BLaER1 treated with 17β-estradiol and CSF1 and Interleukin-3, amounts not matched to agents 10 nM and 100 nM (cell line): ENCODE data around the gene PPP5C.

Experiments
- H3K27ac ChIP-seq, 11 experiments: shearing (Covaris generic); formaldehyde crosslinking; 2 replicates each; pipeline ENCODE4 v1.8.1; 2022
- H3K27me3 ChIP-seq, 11 experiments: shearing (Covaris generic); formaldehyde crosslinking; 2 replicates each; pipeline ENCODE4 v1.8.1; 2022
- H3K36me3 ChIP-seq, 11 experiments: shearing (Covaris generic); formaldehyde crosslinking; 2 replicates each; pipeline ENCODE4 v1.8.1; 2022
- H3K4me1 ChIP-seq, 10 experiments: shearing (Covaris generic); formaldehyde crosslinking; 2 replicates each; pipeline ENCODE4 v1.8.1; 2022
- H3K4me2 ChIP-seq, 11 experiments: shearing (Covaris generic); formaldehyde crosslinking; 2 replicates each; pipeline ENCODE4 v1.8.1; 2022
- H3K4me3 ChIP-seq, 10 experiments: shearing (Covaris generic); formaldehyde crosslinking; 2 replicates each; pipeline ENCODE4 v1.8.1; 2022
- H3K9ac ChIP-seq, 11 experiments: shearing (Covaris generic); formaldehyde crosslinking; 2 replicates each; pipeline ENCODE4 v1.8.1; 2022
- H3K9me3 ChIP-seq, 11 experiments: shearing (Covaris generic); formaldehyde crosslinking; replicated peaks in 1 of 11; 2 replicates each; pipeline ENCODE4 v1.8.1; 2022
- H4K20me1 ChIP-seq, 11 experiments: shearing (Covaris generic); formaldehyde crosslinking; 2 replicates each; pipeline ENCODE4 v1.8.1; 2022
- Cebpa-rat ChIP-seq, 11 experiments: shearing (Covaris generic); IDR thresholded peaks; 2 replicates each; pipeline ENCODE4 v1.8.1; 2022

Gene PPP5C

DNA sequence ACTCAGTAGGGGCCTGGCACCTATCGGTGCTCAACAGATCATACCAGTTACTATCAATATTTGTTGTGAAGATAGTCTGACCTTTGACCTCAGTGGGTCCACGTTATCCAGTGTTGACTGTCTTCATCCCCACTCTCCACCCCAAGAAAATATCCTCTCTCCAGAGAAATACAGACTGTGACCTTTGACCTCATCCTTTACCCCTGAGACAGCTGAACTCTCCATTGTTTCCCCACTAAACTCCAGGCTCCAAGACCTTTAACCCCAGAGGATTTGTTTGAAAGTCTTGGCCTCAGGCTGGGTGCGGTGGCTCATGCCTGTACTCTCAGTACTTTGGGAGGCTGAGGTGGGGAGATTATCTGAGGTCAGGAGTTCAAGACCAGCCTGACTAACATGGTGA lies 22.6 kb upstream of the PPP5C start:
- no peak overlapping the region for H3K4me3 ChIP-seq
- H3K4me2 ChIP-seq = no peak overlapping the region
- H3K36me3 ChIP-seq = no peaks in the 10 kb centered on the region; a peak in 2 of 22 replicates
- H3K4me1 ChIP-seq = no peaks in the 10 kb centered on the region
- no peak for TF ChIP-seq Cebpa-rat (IDR thresholded peaks at IDR 0.05)
- no peaks in the 10 kb centered on the region for H3K27me3 ChIP-seq
- no peaks in the 10 kb centered on the region for H4K20me1 ChIP-seq
- H3K27ac ChIP-seq = no peak overlapping the region
- H3K9me3 ChIP-seq = peaks cover 44 to 55% (median 49%) of the 10 kb centered on the region in 11 experiments
- H3K9ac ChIP-seq = no peak overlapping the region

DNA sequence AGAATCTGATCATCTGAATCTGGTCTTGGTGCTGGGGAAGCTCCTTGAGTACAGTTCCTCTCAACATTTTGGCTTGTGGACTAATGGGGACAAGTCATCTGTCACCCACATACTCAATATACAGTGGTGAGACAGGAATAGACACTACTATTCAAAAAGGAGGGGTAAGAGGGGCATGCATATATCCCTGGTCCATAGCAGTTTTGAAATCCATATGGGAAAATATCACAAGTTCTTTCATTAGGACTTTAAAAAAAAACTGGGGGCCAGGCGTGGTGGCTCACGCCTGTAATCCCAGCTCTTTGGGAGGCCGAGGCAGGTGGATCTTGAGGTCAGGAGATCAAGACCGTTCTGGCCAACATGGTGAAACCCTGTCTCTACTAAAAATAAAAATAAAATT lies 20.3 kb upstream of the PPP5C start:
- peak overlapping the region in 1 of 10 experiments; percentile 1; a peak in 1 of 20 replicates for H3K4me3 ChIP-seq
- H3K9me3 ChIP-seq = peaks cover 47 to 58% (median 52%) of the 10 kb centered on the region in 11 experiments
- TF ChIP-seq Cebpa-rat (IDR thresholded peaks at IDR 0.05) = no peak
- H3K4me1 ChIP-seq = no peaks in the 10 kb centered on the region
- no peaks in the 10 kb centered on the region; a peak in 2 of 22 replicates for H3K36me3 ChIP-seq
- no peaks in the 10 kb centered on the region for H3K27me3 ChIP-seq
- no peak overlapping the region for H3K4me2 ChIP-seq
- H3K27ac ChIP-seq = no peak overlapping the region
- no peaks in the 10 kb centered on the region for H4K20me1 ChIP-seq
- H3K9ac ChIP-seq = no peak overlapping the region

GRCh38 chr19:46328079-46328478 lies 18.8 kb upstream of the PPP5C start:
- no peak overlapping the region for H3K9ac ChIP-seq
- no peak for TF ChIP-seq Cebpa-rat (IDR thresholded peaks at IDR 0.05)
- H3K27ac ChIP-seq = no peak overlapping the region
- no peak overlapping the region for H3K4me3 ChIP-seq
- H3K4me2 ChIP-seq = no peak overlapping the region
- no peaks in the 10 kb centered on the region for H3K27me3 ChIP-seq
- no peaks in the 10 kb centered on the region for H4K20me1 ChIP-seq
- H3K36me3 ChIP-seq = no peaks in the 10 kb centered on the region; a peak in 2 of 22 replicates
- H3K9me3 ChIP-seq = peaks cover 47 to 58% (median 52%) of the 10 kb centered on the region in 11 experiments
- H3K4me1 ChIP-seq = no peaks in the 10 kb centered on the region

DNA sequence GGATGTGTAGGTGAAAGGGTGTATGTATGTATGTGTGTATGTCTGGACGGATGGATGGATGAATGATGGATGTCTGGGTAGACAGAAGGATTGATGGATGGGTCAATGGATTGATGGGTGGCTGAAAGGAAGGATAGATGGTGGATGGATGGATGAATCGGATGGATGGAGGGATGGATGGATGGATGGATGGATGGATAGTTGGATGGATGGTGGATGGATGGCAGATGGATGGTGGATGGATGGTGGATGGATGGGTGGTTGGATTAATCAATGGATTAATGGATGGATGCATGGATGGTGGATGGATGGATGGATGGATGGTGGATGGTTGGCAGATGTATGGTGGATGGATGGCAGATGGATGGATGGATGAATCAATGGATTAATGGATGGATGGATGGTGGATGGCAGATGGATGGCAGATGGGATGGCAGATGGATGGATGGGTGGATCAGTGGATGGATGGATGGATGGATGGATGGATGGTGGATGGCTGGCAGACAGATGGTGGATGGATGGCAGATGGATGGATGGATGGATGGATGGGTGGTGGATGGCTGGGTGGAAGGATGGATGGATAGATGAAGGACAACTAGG lies 16.5 kb upstream of the PPP5C start:
- no peaks in the 10 kb centered on the region for H4K20me1 ChIP-seq

DNA sequence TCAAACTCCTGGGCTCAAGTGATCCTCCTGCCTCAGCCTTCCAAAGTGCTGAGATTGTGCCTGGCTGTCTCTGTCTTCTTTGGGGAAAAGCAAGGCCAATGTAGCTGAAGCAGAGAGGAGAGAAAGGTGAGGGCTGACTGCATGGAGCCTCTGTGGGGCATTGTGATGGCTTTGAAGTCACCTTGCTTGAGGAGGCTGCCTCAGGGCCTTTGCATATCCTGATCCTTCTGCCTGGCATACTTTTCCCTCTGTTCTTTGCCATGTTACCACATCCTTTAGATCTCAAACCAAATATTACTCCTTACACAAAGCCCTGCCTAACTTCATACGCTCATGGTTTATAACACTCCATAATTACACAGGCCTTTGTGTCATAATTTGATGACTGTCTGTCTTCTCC lies 9.4 kb upstream of the PPP5C start:
- Histone ChIP-seq H3K27ac (no peak overlapping the region), H3K9me3 (no peaks in the 10 kb centered on the region), H3K4me2 (no peak overlapping the region), H3K9ac (no peak overlapping the region), H3K27me3 (no peaks in the 10 kb centered on the region), H3K36me3 (no peaks in the 10 kb centered on the region), H4K20me1 (no peaks in the 10 kb centered on the region), H3K4me1 (peaks cover 0 to 6% (median 0%) of the 10 kb centered on the region in 10 experiments; a peak in 3 of 20 replicates), H3K4me3 (no peak overlapping the region)
- TF ChIP-seq Cebpa-rat (IDR thresholded peaks at IDR 0.05) = no peak

More for the DNA sequence above, 16.5 kb upstream of the PPP5C start:
- H3K36me3 ChIP-seq = no peaks in the 10 kb centered on the region; a peak in 2 of 22 replicates
- H3K9ac ChIP-seq = no peak overlapping the region
- H3K27me3 ChIP-seq = no peaks in the 10 kb centered on the region
- H3K4me3 ChIP-seq = no peak overlapping the region
- no peak overlapping the region for H3K27ac ChIP-seq
- no peak for TF ChIP-seq Cebpa-rat (IDR thresholded peaks at IDR 0.05)
- peaks cover 40 to 42% (median 42%) of the 10 kb centered on the region in 11 experiments for H3K9me3 ChIP-seq
- H3K4me1 ChIP-seq = no peaks in the 10 kb centered on the region
- H3K4me2 ChIP-seq = no peak overlapping the region

DNA sequence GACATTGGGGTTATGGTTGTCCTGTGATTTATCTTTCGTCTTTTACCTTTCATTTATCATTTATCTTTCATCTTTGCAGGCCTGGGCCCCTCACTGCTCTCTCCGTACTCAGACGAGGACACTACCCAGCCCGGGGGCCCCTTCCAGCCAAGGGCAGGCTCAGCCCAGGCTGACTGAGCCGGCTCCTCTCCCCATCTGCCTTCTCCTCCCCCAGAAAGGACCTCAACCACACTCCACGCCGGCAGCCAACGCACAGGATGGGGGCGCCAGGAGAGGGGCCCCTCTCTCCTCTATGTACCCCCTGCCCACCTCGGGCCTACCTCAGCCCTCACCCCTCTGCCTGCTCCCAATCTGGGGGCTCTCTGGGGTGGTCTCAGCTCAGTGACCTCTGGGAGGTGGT lies 7.4 kb upstream of the PPP5C start:
- no peak for TF ChIP-seq Cebpa-rat (IDR thresholded peaks at IDR 0.05)
- H3K4me2 ChIP-seq = no peak overlapping the region
- no peak overlapping the region for H3K9ac ChIP-seq
- no peak overlapping the region for H3K27ac ChIP-seq
- no peaks in the 10 kb centered on the region for H3K36me3 ChIP-seq
- peaks cover 5 to 25% (median 17%) of the 10 kb centered on the region in 10 experiments; a peak in 17 of 20 replicates for H3K4me1 ChIP-seq
- no peaks in the 10 kb centered on the region for H4K20me1 ChIP-seq
- no peaks in the 10 kb centered on the region for H3K27me3 ChIP-seq
- H3K9me3 ChIP-seq = no peaks in the 10 kb centered on the region
- H3K4me3 ChIP-seq = no peak overlapping the region

DNA sequence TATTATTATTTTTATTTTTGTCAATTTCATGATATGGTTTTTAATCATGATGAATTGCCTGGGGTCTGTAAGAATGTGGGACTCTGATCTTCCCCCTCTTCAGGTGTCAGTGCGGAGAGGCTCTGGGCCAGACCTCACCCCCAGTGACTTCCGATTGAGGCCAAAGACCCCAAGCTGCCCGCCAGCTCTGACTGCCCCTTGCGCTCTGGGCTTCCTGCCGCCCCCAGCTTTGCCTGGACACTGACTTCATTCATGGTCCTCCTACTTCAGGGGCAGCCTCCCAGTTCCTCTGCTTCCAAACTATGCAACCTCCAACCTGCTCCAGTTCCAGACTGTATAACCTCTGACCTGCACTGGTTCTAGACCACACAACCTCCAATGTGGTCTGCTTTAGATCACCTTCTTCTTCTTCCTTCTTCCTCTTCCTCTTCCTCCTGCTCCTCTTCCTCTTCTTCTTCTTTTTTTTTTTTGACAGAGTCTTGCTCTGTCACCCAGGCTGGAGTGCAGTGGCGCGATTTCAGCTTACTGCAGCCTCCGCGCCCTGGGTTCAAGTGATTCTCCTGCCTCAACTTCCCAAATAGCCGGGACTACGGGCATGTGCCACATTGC lies 6.7 kb upstream of the PPP5C start:
- Histone ChIP-seq H3K9me3 (no peaks in the 10 kb centered on the region), H3K9ac (no peak overlapping the region), H3K4me2 (peak overlapping the region in 2 of 11 experiments; percentile 17 to 23; a peak in 1 of 22 replicates), H4K20me1 (no peaks in the 10 kb centered on the region), H3K27me3 (no peaks in the 10 kb centered on the region), H3K36me3 (no peaks in the 10 kb centered on the region), H3K4me1 (peaks cover 5 to 29% (median 19%) of the 10 kb centered on the region in 10 experiments; a peak in 17 of 20 replicates), H3K27ac (no peak overlapping the region), H3K4me3 (no peak overlapping the region)
- no peak for TF ChIP-seq Cebpa-rat (IDR thresholded peaks at IDR 0.05)

DNA sequence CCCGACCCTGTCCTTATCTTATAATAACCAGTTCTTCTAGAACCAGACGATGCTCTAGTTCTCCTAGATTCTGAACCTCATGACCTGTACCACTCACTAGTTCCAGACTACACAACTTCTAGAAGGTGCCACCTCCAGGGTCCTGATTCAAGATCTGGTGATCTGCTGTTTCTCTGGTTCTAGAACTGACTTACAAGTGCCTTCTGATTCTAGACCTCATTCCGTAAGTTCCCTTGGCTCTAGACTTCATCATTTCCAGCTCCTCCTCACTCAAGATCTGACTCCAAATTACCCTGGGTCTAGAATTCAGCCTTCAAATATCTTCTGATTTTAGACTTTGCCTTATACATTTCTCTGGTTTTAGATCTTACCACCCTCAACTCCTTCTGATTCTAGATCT lies 5.0 kb upstream of the PPP5C start:
- H4K20me1 ChIP-seq = no peaks in the 10 kb centered on the region
- no peak overlapping the region for H3K4me3 ChIP-seq
- H3K27me3 ChIP-seq = no peaks in the 10 kb centered on the region
- TF ChIP-seq Cebpa-rat (IDR thresholded peaks at IDR 0.05) = no peak
- no peaks in the 10 kb centered on the region for H3K36me3 ChIP-seq
- H3K4me2 ChIP-seq = no peak overlapping the region
- no peak overlapping the region for H3K27ac ChIP-seq
- H3K4me1 ChIP-seq = peaks cover 5 to 35% (median 26%) of the 10 kb centered on the region in 10 experiments; a peak in 17 of 20 replicates
- H3K9me3 ChIP-seq = no peaks in the 10 kb centered on the region
- H3K9ac ChIP-seq = no peak overlapping the region

DNA sequence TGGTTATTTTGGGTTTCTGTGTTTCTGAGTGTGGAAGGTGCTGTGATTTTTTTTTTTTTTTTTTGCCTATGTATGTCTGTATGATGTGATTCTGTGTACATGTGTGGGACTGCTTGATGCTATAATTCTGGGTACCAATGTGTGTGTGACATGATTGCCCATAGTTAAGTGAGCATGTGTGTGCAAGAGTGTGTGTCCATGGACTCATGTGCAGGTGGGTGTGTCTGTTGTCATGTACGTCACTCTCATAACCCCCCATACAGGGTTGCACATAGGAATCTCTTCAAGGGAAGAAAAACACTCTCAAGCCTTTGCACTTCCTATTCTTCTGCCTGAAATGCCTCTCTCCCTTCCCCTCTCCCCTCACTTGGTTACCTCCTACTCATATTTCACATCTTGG lies 2.5 kb upstream of the PPP5C start:
- no peak for TF ChIP-seq Cebpa-rat (IDR thresholded peaks at IDR 0.05)
- H3K36me3 ChIP-seq = peaks cover 0 to 10% (median 0%) of the 10 kb centered on the region in 11 experiments; a peak in 5 of 22 replicates
- H3K4me1 ChIP-seq = peaks cover 24 to 55% (median 45%) of the 10 kb centered on the region in 10 experiments
- peak overlapping the region in 4 of 11 experiments; percentile 3 to 73 (median 59); a peak in 5 of 22 replicates for H3K4me2 ChIP-seq
- H4K20me1 ChIP-seq = peaks cover 0 to 17% (median 9%) of the 10 kb centered on the region in 11 experiments; a peak in 8 of 22 replicates
- no peak overlapping the region for H3K27ac ChIP-seq
- no peak overlapping the region for H3K9ac ChIP-seq
- H3K4me3 ChIP-seq = no peak overlapping the region
- H3K9me3 ChIP-seq = no peaks in the 10 kb centered on the region
- no peaks in the 10 kb centered on the region for H3K27me3 ChIP-seq
